ENCODE results near the gene HDAC10.

The HDAC10 gene

DNA sequence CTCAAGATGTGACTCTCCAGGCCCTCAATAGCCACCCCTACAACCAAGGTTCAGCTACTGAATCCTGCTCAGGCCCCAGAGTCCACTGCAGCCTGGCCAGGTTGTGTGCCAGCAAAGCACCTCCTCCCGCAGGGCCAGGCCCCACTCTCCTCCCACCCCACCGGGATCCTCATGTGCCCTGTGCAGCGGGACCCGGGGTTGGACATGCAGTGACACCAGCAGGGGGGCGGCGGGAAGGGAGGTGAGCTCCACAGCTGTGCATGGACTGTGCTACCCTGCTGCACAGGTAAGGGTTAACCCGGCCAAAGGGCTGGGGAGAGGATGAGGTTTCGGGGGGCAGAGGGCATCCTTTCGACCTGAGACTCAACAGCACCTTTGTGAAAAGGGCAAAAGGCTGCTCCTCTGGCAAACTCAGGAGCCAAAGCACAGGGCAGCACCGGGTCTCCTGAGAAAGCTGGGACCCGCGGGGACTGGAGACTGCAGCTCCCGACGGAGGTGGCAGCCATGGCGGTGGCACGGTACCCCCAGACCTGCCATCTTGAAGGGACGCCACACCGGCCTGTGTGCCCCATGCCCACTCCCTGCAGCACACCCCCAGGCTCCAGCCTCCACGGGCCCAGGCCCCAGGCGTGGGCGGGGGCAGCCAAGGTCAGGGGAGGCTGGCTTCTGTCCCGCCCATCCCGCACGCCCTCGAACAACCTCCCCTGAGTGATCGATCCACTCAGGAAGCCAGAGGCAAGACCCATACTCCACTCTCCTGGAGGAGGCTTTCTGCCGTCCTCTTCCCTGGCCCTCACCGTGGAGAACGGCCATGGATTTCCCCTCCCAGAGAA lies 45.8 kb upstream of the HDAC10 start:
- H3K36me3 ChIP-seq (ENCODE audit: insufficient read depth, low read length) = no peaks in the 10 kb centered on the region
- no peaks in the 10 kb centered on the region for H3K9me3 ChIP-seq (ENCODE audit: low read depth, low read length)
- TF ChIP-seq EZH2 (IDR thresholded peaks at IDR 0.05) (no peak), POLR2AphosphoS5 (IDR thresholded peaks at IDR 0.05; ENCODE audit: borderline replicate concordance, low read depth, low read length) (no peak), FOXP2 (optimal IDR thresholded peaks at IDR 0.05; ENCODE audit: control extremely low read depth, extremely low read length, insufficient read depth) (no peak)
- no peak overlapping the region for H3K9ac ChIP-seq (ENCODE audit: insufficient read length)
- no peak for DNase-seq (ENCODE audit: low read depth, low spot score)
- peak overlapping the region; percentile 51; the same call in 1 of the 2 replicates for H3K27ac ChIP-seq
- no peak overlapping the region for H3K4me3 ChIP-seq

- DNase-seq (ENCODE audit: low read depth, low spot score) = no peak
- Histone ChIP-seq H3K27ac (peak overlapping the region; percentile 83), H3K9ac (ENCODE audit: insufficient read length) (no peak overlapping the region)
Measured at GRCh38 chr22:50294319-50294656, 43.2 kb upstream of the HDAC10 start.

GRCh38 chr22:50293441-50294318 lies 42.6 kb upstream of the HDAC10 start:
- peak overlapping the region; percentile 83 for H3K27ac ChIP-seq
- no peaks in the 10 kb centered on the region for H3K9me3 ChIP-seq (ENCODE audit: low read depth, low read length)
- H3K9ac ChIP-seq (ENCODE audit: insufficient read length) = peak overlapping the region; percentile 67
- no peak for TF ChIP-seq EZH2 (IDR thresholded peaks at IDR 0.05)
- TF ChIP-seq FOXP2 (optimal IDR thresholded peaks at IDR 0.05; ENCODE audit: control extremely low read depth, extremely low read length, insufficient read depth) = peak; percentile 7
- no peak for TF ChIP-seq POLR2AphosphoS5 (IDR thresholded peaks at IDR 0.05; ENCODE audit: borderline replicate concordance, low read depth, low read length)
- peak overlapping the region; percentile 76 for H3K4me3 ChIP-seq
- no peak for DNase-seq (ENCODE audit: low read depth, low spot score)
- H3K36me3 ChIP-seq (ENCODE audit: insufficient read depth, low read length) = peaks cover 21% of the 10 kb centered on the region; the same call in 1 of the 2 replicates

More at GRCh38 chr22:50294319-50294656, 43.2 kb upstream of the HDAC10 start:
- Histone ChIP-seq H3K9me3 (ENCODE audit: low read depth, low read length) (no peaks in the 10 kb centered on the region), H3K36me3 (ENCODE audit: insufficient read depth, low read length) (peaks cover 15% of the 10 kb centered on the region; the same call in 1 of the 2 replicates), H3K4me3 (peak overlapping the region; percentile 76)
- TF ChIP-seq EZH2 (IDR thresholded peaks at IDR 0.05) (no peak), FOXP2 (optimal IDR thresholded peaks at IDR 0.05; ENCODE audit: control extremely low read depth, extremely low read length, insufficient read depth) (no peak), POLR2AphosphoS5 (IDR thresholded peaks at IDR 0.05; ENCODE audit: borderline replicate concordance, low read depth, low read length) (no peak)

DNA sequence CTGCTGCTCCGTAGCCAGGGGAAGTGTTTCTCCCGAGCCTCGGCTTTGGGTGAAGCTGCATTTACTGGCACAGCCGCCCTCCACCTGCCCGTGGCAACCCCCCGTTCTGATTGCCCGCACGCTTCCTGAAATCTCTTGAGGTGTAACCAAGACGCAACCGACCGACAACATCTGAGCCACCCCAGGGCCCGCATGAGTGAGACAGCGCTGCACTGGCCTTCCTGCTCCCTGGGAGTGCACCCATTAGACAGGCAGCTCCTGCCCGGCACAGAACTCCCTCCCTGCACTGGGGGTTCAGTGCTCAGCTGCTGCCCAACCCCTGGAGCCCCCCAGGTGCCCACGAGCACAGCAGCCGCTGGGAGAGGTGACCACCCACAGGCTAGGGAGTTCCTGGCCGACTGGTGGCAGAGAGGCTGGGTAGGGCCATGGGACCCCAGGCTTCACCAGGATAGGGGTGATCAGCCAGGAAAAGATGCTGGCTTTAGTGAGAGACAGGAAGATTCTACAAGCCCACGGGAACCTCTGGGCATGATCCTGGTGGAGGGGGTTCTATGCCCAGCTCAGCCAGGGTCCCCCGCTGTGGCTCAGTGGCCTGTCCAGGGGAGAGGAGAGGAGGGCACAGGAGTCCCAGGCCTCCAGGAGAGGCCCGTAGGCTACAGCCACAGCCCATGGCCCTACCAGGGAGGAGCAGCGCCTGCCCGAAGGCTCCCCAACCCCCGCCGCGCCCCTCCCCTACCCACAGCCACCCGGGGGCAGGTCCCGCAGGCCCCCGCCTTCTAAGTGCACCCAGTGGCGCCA lies 41.8 kb upstream of the HDAC10 start:
- peaks cover 29% of the 10 kb centered on the region; the same call in 1 of the 2 replicates for H3K36me3 ChIP-seq (ENCODE audit: insufficient read depth, low read length)
- TF ChIP-seq FOXP2 (optimal IDR thresholded peaks at IDR 0.05; ENCODE audit: control extremely low read depth, extremely low read length, insufficient read depth) (no peak), EZH2 (IDR thresholded peaks at IDR 0.05) (no peak), POLR2AphosphoS5 (IDR thresholded peaks at IDR 0.05; ENCODE audit: borderline replicate concordance, low read depth, low read length) (no peak)
- peak overlapping the region; percentile 67 for H3K9ac ChIP-seq (ENCODE audit: insufficient read length)
- DNase-seq (ENCODE audit: low read depth, low spot score) = no peak
- H3K4me3 ChIP-seq = peak overlapping the region; percentile 76
- H3K9me3 ChIP-seq (ENCODE audit: low read depth, low read length) = no peaks in the 10 kb centered on the region
- H3K27ac ChIP-seq = peak overlapping the region; percentile 83

GRCh38 chr22:50289942-50290630 lies 39.0 kb upstream of the HDAC10 start:
- no peaks in the 10 kb centered on the region for H3K9me3 ChIP-seq (ENCODE audit: low read depth, low read length)
- H3K27ac ChIP-seq = no peak overlapping the region
- no peak overlapping the region for H3K4me3 ChIP-seq
- no peak overlapping the region for H3K9ac ChIP-seq (ENCODE audit: insufficient read length)
- no peak for TF ChIP-seq POLR2AphosphoS5 (IDR thresholded peaks at IDR 0.05; ENCODE audit: borderline replicate concordance, low read depth, low read length)
- TF ChIP-seq FOXP2 (optimal IDR thresholded peaks at IDR 0.05; ENCODE audit: control extremely low read depth, extremely low read length, insufficient read depth) = no peak
- TF ChIP-seq EZH2 (IDR thresholded peaks at IDR 0.05) = no peak
- DNase-seq (ENCODE audit: low read depth, low spot score) = no peak
- H3K36me3 ChIP-seq (ENCODE audit: insufficient read depth, low read length) = peaks cover 30% of the 10 kb centered on the region; the same call in 1 of the 2 replicates

- Histone ChIP-seq H3K9ac (ENCODE audit: insufficient read length) (no peak overlapping the region), H3K9me3 (ENCODE audit: low read depth, low read length) (no peaks in the 10 kb centered on the region), H3K27ac (no peak overlapping the region), H3K36me3 (ENCODE audit: insufficient read depth, low read length) (peaks cover 30% of the 10 kb centered on the region; the same call in 1 of the 2 replicates), H3K4me3 (no peak overlapping the region)
- no peak for TF ChIP-seq EZH2 (IDR thresholded peaks at IDR 0.05)
- TF ChIP-seq POLR2AphosphoS5 (IDR thresholded peaks at IDR 0.05; ENCODE audit: borderline replicate concordance, low read depth, low read length) = no peak
- no peak for TF ChIP-seq FOXP2 (optimal IDR thresholded peaks at IDR 0.05; ENCODE audit: control extremely low read depth, extremely low read length, insufficient read depth)
- DNase-seq (ENCODE audit: low read depth, low spot score) = no peak
Measured at GRCh38 chr22:50289151-50289941, 38.3 kb upstream of the HDAC10 start.

GRCh38 chr22:50287731-50288130 lies 36.7 kb upstream of the HDAC10 start:
- DNase-seq (ENCODE audit: low read depth, low spot score) = no peak
- H3K36me3 ChIP-seq (ENCODE audit: insufficient read depth, low read length) = peaks cover 38% of the 10 kb centered on the region; the same call in 1 of the 2 replicates
- TF ChIP-seq FOXP2 (optimal IDR thresholded peaks at IDR 0.05; ENCODE audit: control extremely low read depth, extremely low read length, insufficient read depth) (no peak), EZH2 (IDR thresholded peaks at IDR 0.05) (no peak), POLR2AphosphoS5 (IDR thresholded peaks at IDR 0.05; ENCODE audit: borderline replicate concordance, low read depth, low read length) (no peak)
- no peaks in the 10 kb centered on the region for H3K9me3 ChIP-seq (ENCODE audit: low read depth, low read length)
- no peak overlapping the region for H3K4me3 ChIP-seq
- no peak overlapping the region for H3K9ac ChIP-seq (ENCODE audit: insufficient read length)
- no peak overlapping the region for H3K27ac ChIP-seq
